D721Med (cell line): ENCODE data around the gene RAB14.

Source experiments
- DNase-seq: peaks from one replicate; pipeline ENCODE4 v3.0.0; 2011; ENCODE audit warnings: low spot score; ENCODE audit not compliant: insufficient read length
- FAIRE-seq: peaks from 2 replicates; lab custom pipeline; 2011; peaks lifted over from hg19 to GRCh38; lab: Jason Lieb, UNC
- TF ChIP-seq, protein P1 (sequence below): IDR thresholded peaks from 2 replicates; pipeline ENCODE4 v1.5.1; 2012; ENCODE audit warnings: mild to moderate bottlenecking, control low read depth; ENCODE audit not compliant: insufficient read depth; ENCODE audit errors: missing control alignments

The RAB14 gene

DNA sequence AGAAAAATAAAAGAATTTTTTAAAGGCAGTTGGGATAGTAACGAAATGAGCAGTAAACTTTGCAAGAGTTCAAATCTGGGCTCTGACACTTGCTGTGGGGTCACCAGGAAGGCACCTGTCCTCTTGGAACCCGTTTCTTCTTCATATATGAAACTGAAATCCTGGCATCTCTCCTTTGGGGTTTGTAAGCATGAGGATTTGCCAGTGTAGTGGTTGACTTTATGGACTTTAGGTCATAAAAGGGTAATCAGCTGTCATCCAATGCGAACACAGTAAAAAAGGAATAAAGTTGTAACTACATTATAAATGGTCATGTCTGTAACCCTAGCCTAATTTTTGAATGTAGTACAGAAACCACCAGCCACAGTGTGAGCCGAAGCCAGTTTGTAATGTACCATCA, 1.3 kb downstream of the RAB14 start:
- no peak for DNase-seq
- FAIRE-seq = no peak
- TF ChIP-seq, protein P1, sequence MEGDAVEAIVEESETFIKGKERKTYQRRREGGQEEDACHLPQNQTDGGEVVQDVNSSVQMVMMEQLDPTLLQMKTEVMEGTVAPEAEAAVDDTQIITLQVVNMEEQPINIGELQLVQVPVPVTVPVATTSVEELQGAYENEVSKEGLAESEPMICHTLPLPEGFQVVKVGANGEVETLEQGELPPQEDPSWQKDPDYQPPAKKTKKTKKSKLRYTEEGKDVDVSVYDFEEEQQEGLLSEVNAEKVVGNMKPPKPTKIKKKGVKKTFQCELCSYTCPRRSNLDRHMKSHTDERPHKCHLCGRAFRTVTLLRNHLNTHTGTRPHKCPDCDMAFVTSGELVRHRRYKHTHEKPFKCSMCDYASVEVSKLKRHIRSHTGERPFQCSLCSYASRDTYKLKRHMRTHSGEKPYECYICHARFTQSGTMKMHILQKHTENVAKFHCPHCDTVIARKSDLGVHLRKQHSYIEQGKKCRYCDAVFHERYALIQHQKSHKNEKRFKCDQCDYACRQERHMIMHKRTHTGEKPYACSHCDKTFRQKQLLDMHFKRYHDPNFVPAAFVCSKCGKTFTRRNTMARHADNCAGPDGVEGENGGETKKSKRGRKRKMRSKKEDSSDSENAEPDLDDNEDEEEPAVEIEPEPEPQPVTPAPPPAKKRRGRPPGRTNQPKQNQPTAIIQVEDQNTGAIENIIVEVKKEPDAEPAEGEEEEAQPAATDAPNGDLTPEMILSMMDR = no peak

DNA sequence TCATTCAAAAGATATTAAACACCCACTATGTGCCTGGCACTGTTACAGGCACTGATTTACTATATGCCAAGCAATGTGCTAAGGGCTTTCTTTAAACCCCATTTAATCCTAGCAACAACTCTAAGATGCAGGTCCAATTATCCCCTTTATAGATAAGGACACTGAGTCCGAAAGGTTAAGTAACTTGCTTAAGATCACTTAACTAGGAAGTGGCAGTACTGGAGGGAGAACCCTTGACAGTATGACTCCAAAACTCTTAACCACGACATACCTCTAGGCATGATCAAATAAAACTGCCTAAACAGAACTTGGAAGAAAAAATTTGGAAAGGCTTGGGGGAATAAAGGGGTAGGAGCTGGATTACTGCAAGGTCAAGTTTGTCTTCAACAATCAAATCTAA, 1.7 kb downstream of the RAB14 start:
- DNase-seq = no peak
- FAIRE-seq = no peak
- TF ChIP-seq, protein P1 = no peak

DNA sequence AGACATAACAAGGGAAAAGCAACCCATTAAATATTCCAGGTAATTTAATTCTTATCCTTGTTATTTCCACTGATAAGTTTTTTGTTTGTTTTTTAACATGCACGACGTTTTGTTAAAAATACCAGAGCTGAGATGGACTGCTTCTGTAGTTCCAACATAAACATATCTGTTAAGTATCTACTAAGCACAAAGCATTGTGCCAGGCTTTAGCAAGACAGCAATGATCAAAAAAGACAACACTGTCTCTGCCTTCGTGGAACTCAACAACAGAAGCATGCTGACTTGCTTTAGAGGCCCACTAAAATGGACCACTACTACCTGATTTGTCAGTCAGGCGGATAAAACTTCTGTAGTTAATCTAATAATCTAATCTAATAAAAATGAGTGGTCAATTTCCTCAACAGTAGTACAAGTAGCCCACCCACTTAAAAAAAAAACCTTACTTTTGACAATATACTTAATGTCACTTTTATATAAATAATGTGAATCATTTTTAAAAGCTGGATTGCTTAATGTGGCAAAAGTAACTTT, 3.1 kb downstream of the RAB14 start:
- no peak for FAIRE-seq
- DNase-seq = no peak
- TF ChIP-seq, protein P1 = no peak

DNA sequence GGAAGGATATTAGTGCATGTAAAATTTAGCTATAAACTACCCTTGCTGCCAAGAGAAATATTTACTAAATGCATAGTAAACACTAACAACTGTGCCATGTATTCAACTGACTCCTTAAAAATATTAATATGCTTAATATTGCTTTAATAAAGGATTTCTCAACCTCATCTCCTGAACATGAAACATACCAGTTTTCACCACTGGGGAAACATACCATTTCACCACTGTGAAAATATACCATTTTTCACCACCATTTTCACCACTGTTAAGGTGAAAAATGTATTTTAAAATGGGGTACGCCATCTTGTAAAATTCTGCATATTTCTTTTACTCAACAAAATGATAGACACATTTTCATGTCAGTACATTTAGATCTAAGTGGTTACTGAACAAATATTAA, 4.5 kb downstream of the RAB14 start:
- TF ChIP-seq, protein P1 = no peak
- DNase-seq (no peak), FAIRE-seq (no peak)

DNA sequence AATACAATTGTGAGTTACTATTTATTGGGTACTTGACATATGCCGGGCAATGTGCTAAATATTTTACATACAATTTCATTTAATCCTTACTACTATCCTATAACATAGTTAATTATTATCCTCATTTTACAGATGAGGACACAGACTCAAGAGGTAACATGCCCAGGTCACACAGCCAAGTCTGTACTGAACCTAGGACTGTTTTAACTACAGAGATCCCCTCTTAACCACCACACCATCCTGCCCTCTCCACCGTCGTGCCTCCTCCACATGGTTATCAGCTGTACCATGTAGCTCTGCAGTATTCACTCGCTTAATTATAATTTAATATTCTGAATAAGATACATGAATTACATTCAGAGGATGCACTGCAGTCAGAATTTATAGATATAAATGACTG, 5.3 kb downstream of the RAB14 start:
- no peak for DNase-seq
- FAIRE-seq = no peak
- TF ChIP-seq, protein P1 = no peak

DNA sequence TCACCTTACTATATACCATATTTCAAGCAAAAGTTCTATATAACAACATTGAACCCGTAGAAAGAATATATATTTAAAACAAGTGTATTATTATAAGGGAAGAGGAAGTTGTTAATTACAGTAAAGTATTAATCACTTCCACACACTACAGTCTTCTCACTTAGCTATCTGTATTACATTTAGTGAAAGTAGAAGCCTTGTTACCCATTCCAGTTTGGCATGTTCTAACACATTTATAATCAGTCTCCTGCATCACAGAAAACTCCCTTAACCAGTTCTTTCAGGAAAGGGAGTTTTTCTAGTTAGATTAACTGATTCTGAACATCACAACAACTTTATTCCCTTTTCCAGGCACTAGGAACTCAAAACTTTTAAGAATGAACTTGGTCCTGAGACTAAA, 6.9 kb downstream of the RAB14 start:
- TF ChIP-seq, protein P1 = no peak
- FAIRE-seq (no peak), DNase-seq (no peak)

DNA sequence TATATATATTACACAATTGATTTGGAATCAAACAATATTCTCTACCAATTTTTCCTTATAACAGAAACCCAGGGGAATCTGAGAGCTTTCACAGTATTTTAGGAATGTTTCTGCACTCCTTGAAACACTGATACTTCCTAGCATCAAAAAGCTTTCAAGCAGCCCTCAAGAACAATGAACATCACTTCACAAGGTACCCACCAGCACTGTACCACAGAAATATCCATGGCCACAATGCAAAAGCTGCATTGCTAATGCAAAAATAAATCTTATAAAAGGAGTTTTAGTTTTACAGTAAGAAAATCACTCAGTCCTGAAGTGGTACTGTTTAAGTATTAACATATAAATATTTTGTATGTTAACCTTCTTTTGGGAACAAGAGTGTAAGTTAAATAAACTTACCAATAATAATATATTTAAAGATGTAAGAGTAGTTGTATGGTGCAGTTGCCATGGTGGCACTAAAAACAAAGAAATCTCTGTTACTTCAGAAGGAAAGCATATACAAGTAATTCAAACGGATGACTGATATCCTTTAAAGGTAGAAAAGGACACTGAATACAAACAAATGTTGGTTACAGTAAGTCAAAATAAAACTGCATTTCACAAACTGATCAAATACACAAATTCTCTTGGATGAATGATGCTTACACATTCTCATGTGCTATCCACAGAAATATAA, 8.6 kb downstream of the RAB14 start:
- DNase-seq (no peak), FAIRE-seq (no peak)
- TF ChIP-seq, protein P1 = no peak
